Endothelial cell of hepatic sinusoid (primary cell): ENCODE measurements around the gene USP36.

Experiments used
- in situ Hi-C: cut with HindIII; loops from 2 replicates; pipeline ENCODE4 v1.10.0; 2017; ENCODE audit warnings: low sequenced_read_pairs

USP36 gene

GRCh38 chr17:78748048-78748729, 92.4 kb downstream of the USP36 start:
- in situ Hi-C loops: no loop called here

GRCh38 chr17:78747488-78747887, 93.1 kb downstream of the USP36 start:
- in situ Hi-C loops: no loop called here

DNA sequence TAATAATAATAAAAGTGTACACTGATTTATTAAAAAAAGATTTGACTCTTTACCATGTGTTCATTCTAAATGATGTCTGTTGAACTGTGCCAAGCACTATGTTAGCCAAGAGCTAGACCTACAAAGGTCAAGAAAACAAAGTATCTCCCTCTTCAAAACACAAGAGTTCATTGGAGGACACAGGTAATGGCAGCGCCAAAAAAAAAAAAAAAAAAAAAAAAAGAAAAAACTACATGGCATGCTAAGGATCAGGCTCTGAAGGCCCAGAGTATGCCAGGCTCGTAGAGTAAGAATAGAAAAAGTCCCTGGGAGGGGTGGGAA, 93.7 kb downstream of the USP36 start:
- in situ Hi-C loops: no loop called here

GRCh38 chr17:78746263-78746948, 94.2 kb downstream of the USP36 start:
- in situ Hi-C loops: no loop called here
